Activated B cell treated with CpG ODN at 0.5 μM for 24 hours (primary cell): ENCODE measurements around the gene MAPK10. TPM values are rescaled to one million over a fixed set of nuclear protein-coding genes. Genes with fewer than 3 reads are reported as not detected.

Source experiments
- ATAC-seq: fragments of 200-7000 bp; cut with Tn5 transposase; one replicate; pipeline ENCODE4 v1.10.0; 2021; ENCODE audit warnings: low read depth, mild to moderate bottlenecking, moderate library complexity
- CTCF ChIA-PET: fragments of 350-600 bp; sonication (Branson Sonifier 250); formaldehyde crosslinking; loops from one replicate; lab custom pipeline; 2021; ENCODE audit warnings: antibody characterized with exemption; lab: Charles Lee
- POLR2A ChIA-PET: fragments of 350-600 bp; sonication (Branson Sonifier 250); formaldehyde crosslinking; loops from one replicate; lab custom pipeline; 2021; ENCODE audit warnings: antibody characterized with exemption; lab: Charles Lee
- DNase-seq: peaks from one replicate; pipeline ENCODE4 v3.0.0; 2022
- H3K27ac Mint-ChIP-seq: one replicate; pipeline ENCODE4 v1.8.0; 2020; ENCODE audit warnings: mixed read lengths
- H3K27me3 Mint-ChIP-seq: one replicate; pipeline ENCODE4 v1.8.0; 2021; ENCODE audit warnings: mixed read lengths
- H3K36me3 Mint-ChIP-seq: one replicate; pipeline ENCODE4 v1.8.0; 2021; ENCODE audit warnings: low read depth, mixed read lengths
- H3K4me1 Mint-ChIP-seq: one replicate; pipeline ENCODE4 v1.8.0; 2021; ENCODE audit warnings: mixed read lengths
- H3K4me3 Mint-ChIP-seq: one replicate; pipeline ENCODE4 v1.8.0; 2020; ENCODE audit warnings: mild to moderate bottlenecking, mixed read lengths
- H3K9me3 Mint-ChIP-seq: one replicate; pipeline ENCODE4 v1.8.0; 2020; ENCODE audit warnings: mixed read lengths
- CTCF ChIP-seq: fragments of 200-600 bp; IDR thresholded peaks from one replicate; pipeline ENCODE4 v1.8.0; 2022; ENCODE audit warnings: antibody characterized with exemption, mild to moderate bottlenecking
- intact Hi-C: fragments of 100-400 bp; cut with micrococcal nuclease; formaldehyde crosslinking; loops from one replicate; pipeline ENCODE4 v1.15.1; 2024
- total RNA-seq: library from RNA; stranded (reverse); gene quantifications from 2 replicates; pipeline ENCODE4 v1.2.3, GENCODE V29; 2022

Gene MAPK10
- total RNA-seq, 1 donor from 2014 or later = 0.75 TPM

GRCh38 chr4:86129546-86129945, 230.3 kb downstream of the MAPK10 start:
- intact Hi-C loops = no loop called here
- DNase-seq (no peak), ATAC-seq (no peak)
- ChIA-PET CTCF (no interaction called here), POLR2A (no interaction called here)
- Mint-ChIP-seq H3K27me3 (peaks cover 3% of the 10 kb centered on the region), H3K9me3 (no peaks in the 10 kb centered on the region), H3K4me3 (no peak overlapping the region), H3K27ac (no peak overlapping the region), H3K4me1 (no peaks in the 10 kb centered on the region), H3K36me3 (no peaks in the 10 kb centered on the region)
- no peak for TF ChIP-seq CTCF

- no peak for ATAC-seq
- DNase-seq = no peak
- Mint-ChIP-seq H3K27ac (no peak overlapping the region), H3K4me3 (no peak overlapping the region), H3K36me3 (no peaks in the 10 kb centered on the region), H3K9me3 (peaks cover 3% of the 10 kb centered on the region), H3K27me3 (no peaks in the 10 kb centered on the region), H3K4me1 (no peaks in the 10 kb centered on the region)
- intact Hi-C loops = no loop called here
- CTCF ChIA-PET = no interaction called here
- TF ChIP-seq CTCF = no peak
- POLR2A ChIA-PET = no interaction called here
Measured at GRCh38 chr4:86122404-86122803, 237.4 kb downstream of the MAPK10 start.

GRCh38 chr4:86118711-86119110, 241.1 kb downstream of the MAPK10 start:
- H3K4me3 Mint-ChIP-seq = no peak overlapping the region
- no peaks in the 10 kb centered on the region for H3K4me1 Mint-ChIP-seq
- H3K27ac Mint-ChIP-seq = no peak overlapping the region
- intact Hi-C loops = no loop called here
- no peak for DNase-seq
- ATAC-seq = no peak
- peaks cover 2% of the 10 kb centered on the region for H3K9me3 Mint-ChIP-seq
- no peaks in the 10 kb centered on the region for H3K36me3 Mint-ChIP-seq
- no peak for TF ChIP-seq CTCF
- ChIA-PET CTCF (no interaction called here), POLR2A (no interaction called here)
- no peaks in the 10 kb centered on the region for H3K27me3 Mint-ChIP-seq

GRCh38 chr4:86117705-86118302, 242.0 kb downstream of the MAPK10 start:
- POLR2A ChIA-PET = no interaction called here
- no peaks in the 10 kb centered on the region for H3K27me3 Mint-ChIP-seq
- CTCF ChIA-PET = no interaction called here

GRCh38 chr4:86114563-86114962, 245.3 kb downstream of the MAPK10 start:
- no peak overlapping the region for H3K27ac Mint-ChIP-seq
- DNase-seq (no peak), ATAC-seq (no peak)
- no peak overlapping the region for H3K4me3 Mint-ChIP-seq
- H3K9me3 Mint-ChIP-seq = peaks cover 8% of the 10 kb centered on the region
- no peaks in the 10 kb centered on the region for H3K4me1 Mint-ChIP-seq
- TF ChIP-seq CTCF = no peak
- H3K27me3 Mint-ChIP-seq = no peaks in the 10 kb centered on the region
- ChIA-PET CTCF (no interaction called here), POLR2A (no interaction called here)
- H3K36me3 Mint-ChIP-seq = no peaks in the 10 kb centered on the region
- intact Hi-C loops = no loop called here

More at GRCh38 chr4:86117705-86118302, 242.0 kb downstream of the MAPK10 start:
- no peak for TF ChIP-seq CTCF
- no peak overlapping the region for H3K4me3 Mint-ChIP-seq
- no peaks in the 10 kb centered on the region for H3K9me3 Mint-ChIP-seq
- no peak overlapping the region for H3K27ac Mint-ChIP-seq
- no peaks in the 10 kb centered on the region for H3K36me3 Mint-ChIP-seq
- H3K4me1 Mint-ChIP-seq = no peaks in the 10 kb centered on the region
- ATAC-seq (no peak), DNase-seq (no peak)
- intact Hi-C loops = no loop called here
